GM19025 (cell line): ENCODE data around the gene COL6A3.
"Not testable (repeated sequence)": the region's sequence is repeated elsewhere in the genome, so short reads cannot be mapped to it uniquely, and the experiment has no call there.

Experiments
- ATAC-seq: cut with Tn5 transposase; IDR thresholded peaks from one replicate; pipeline ENCODE4 v1.9.1; 2021; ENCODE audit warnings: mild to moderate bottlenecking, low read depth, moderate library complexity; ENCODE audit not compliant: unreplicated experiment

COL6A3 gene

GRCh38 chr2:237390235-237390634 is 23.7 kb downstream of the COL6A3 start:
- no peak for ATAC-seq

- ATAC-seq = no peak
These were observed 24.1 kb downstream of the COL6A3 start for GRCh38 chr2:237389831-237390230.

- no peak for ATAC-seq
These were observed 25.9 kb downstream of the COL6A3 start for GRCh38 chr2:237388036-237388435.

GRCh38 chr2:237384672-237385020 is 29.3 kb downstream of the COL6A3 start:
- ATAC-seq = no peak

GRCh38 chr2:237383991-237384671 is 29.8 kb downstream of the COL6A3 start:
- no peak for ATAC-seq

GRCh38 chr2:237380768-237381167 is 33.2 kb downstream of the COL6A3 start:
- no peak for ATAC-seq

- ATAC-seq = no peak
These were observed 34.3 kb downstream of the COL6A3 start for GRCh38 chr2:237379636-237380035.

- ATAC-seq = no peak
These were observed 35.3 kb downstream of the COL6A3 start for GRCh38 chr2:237378650-237379049.

- no peak for ATAC-seq
These were observed 39.5 kb downstream of the COL6A3 start for GRCh38 chr2:237374284-237375060.

GRCh38 chr2:237371856-237372255 is 42.1 kb downstream of the COL6A3 start:
- ATAC-seq = no peak

- no peak for ATAC-seq
These were observed 48.3 kb downstream of the COL6A3 start for GRCh38 chr2:237365671-237366070.

- no peak for ATAC-seq
These were observed 49.3 kb downstream of the COL6A3 start for GRCh38 chr2:237364655-237365054.

- no peak for ATAC-seq
These were observed 52.6 kb downstream of the COL6A3 start for GRCh38 chr2:237361194-237362004.

GRCh38 chr2:237359894-237360780 is 53.8 kb downstream of the COL6A3 start:
- no peak for ATAC-seq

GRCh38 chr2:237359518-237359840 is 54.5 kb downstream of the COL6A3 start:
- no peak for ATAC-seq

GRCh38 chr2:237358721-237359517 is 55.0 kb downstream of the COL6A3 start:
- ATAC-seq = no peak

- ATAC-seq = no peak
These were observed 58.3 kb downstream of the COL6A3 start for GRCh38 chr2:237355701-237356100.

GRCh38 chr2:237354892-237355291 is 59.1 kb downstream of the COL6A3 start:
- ATAC-seq = no peak

GRCh38 chr2:237354172-237354571 is 59.8 kb downstream of the COL6A3 start:
- ATAC-seq = not testable (repeated sequence)

- no peak for ATAC-seq
These were observed 60.7 kb downstream of the COL6A3 start for GRCh38 chr2:237353215-237353614.
